K562 (cell line): ENCODE data around the gene TAF5. TPM values are rescaled to one million over a fixed set of nuclear protein-coding genes. Genes with fewer than 3 reads are reported as not detected.
A peak's percentile ranks its signal among the peaks of the same experiment; 100 is the strongest.

Experiments used
- C11orf30 ChIP-seq: fragments of 450-650 bp; IDR thresholded peaks from 2 replicates; pipeline ENCODE4 v1.6.1; 2016; ENCODE audit warnings: low read depth, mild to moderate bottlenecking
- E2F8 ChIP-seq: fragments of 450-650 bp; IDR thresholded peaks from 2 replicates; pipeline ENCODE4 v1.7.1; 2018; ENCODE audit warnings: mild to moderate bottlenecking, low read depth; ENCODE audit not compliant: partially characterized antibody
- GTF2A2 ChIP-seq: IDR thresholded peaks from 2 replicates; pipeline ENCODE4 v1.6.1; 2016; ENCODE audit warnings: mild to moderate bottlenecking, missing genetic modification characterization, missing compliant biosample characterization
- HMGXB4 ChIP-seq: sonication (generic); formaldehyde crosslinking; IDR thresholded peaks from 2 replicates; pipeline ENCODE4 v1.8.1; 2023; ENCODE audit warnings: mild to moderate bottlenecking, missing genetic modification reagents
- MAFK ChIP-seq: IDR thresholded peaks from 2 replicates; pipeline ENCODE4 v1.6.1; 2011; ENCODE audit warnings: low read length, improper control_type of control experiment
- MAZ ChIP-seq, 2 experiments: fragments of 450-650 bp in 1 of 2; sonication (generic) in 1 of 2; formaldehyde crosslinking; IDR thresholded peaks in 1 of 2; conservative IDR thresholded peaks in 1 of 2; 2 replicates each; pipeline versions ENCODE4 v1.4.0 to v1.5.0; 2020; ENCODE audit warnings: mild to moderate bottlenecking in 1 of 2, missing genetic modification reagents in 1 of 2
- MBD2 ChIP-seq: sonication (generic); IDR thresholded peaks from 2 replicates; pipeline ENCODE4 v1.6.1; 2016; ENCODE audit warnings: low read depth, borderline replicate concordance
- NR2F6 ChIP-seq: fragments of 450-650 bp; formaldehyde crosslinking; IDR thresholded peaks from 2 replicates; pipeline ENCODE4 v1.4.0; 2020; ENCODE audit warnings: mild to moderate bottlenecking
- POLR2A ChIP-seq: fragments of 450-650 bp; conservative IDR thresholded peaks from 2 replicates; pipeline ENCODE4 v1.6.1; 2016
- RBBP5 ChIP-seq: fragments of 200-600 bp; sonication (generic); IDR thresholded peaks from 2 replicates; pipeline ENCODE4 v1.6.1; 2012; ENCODE audit warnings: borderline replicate concordance, mild to moderate bottlenecking, low read length, control low read depth, inconsistent platforms; ENCODE audit not compliant: insufficient read depth, poor library complexity, severe bottlenecking
- SP1 ChIP-seq: sonication (generic); formaldehyde crosslinking; IDR thresholded peaks from 2 replicates; pipeline ENCODE4 v1.8.1; 2022; ENCODE audit warnings: mild to moderate bottlenecking, missing genetic modification reagents
- TBP ChIP-seq: optimal IDR thresholded peaks from 2 replicates; pipeline ENCODE3; 2011; ENCODE audit warnings: low read depth, low read length, improper control_type of control experiment
- ZFX ChIP-seq: sonication (generic); formaldehyde crosslinking; IDR thresholded peaks from 2 replicates; pipeline ENCODE4 v1.8.0; 2022; ENCODE audit warnings: mild to moderate bottlenecking, missing genetic modification reagents, moderate library complexity
- ZSCAN29 ChIP-seq: fragments of 450-650 bp; IDR thresholded peaks from 2 replicates; pipeline ENCODE4 v1.6.1; 2017
- polyA plus RNA-seq, 8 experiments: library from polyadenylated mRNA; depleted of rRNA in 4 of 8; stranded (reverse) in 5 of 8; unstranded in 3 of 8; fragments of >200 nt; fragmentation: Nextera tagmentation in 2 of 8; fragmentation: Illumina TruSeq in 1 of 8; extraction: Ambion mirVana in 2 of 8; extraction: Trizol in 1 of 8; gene quantifications; 2 replicates each; pipeline versions ENCODE4 v1.2.1 to v1.2.3, GENCODE V29; 2011 to 2014; ENCODE audit warnings: inconsistent platforms in 1 of 8, missing spikeins in 1 of 8
- total RNA-seq, 7 experiments: library from RNA; depleted of rRNA in 6 of 7; stranded (reverse); fragments of >200 nt in 6 of 7; fragmentation: Illumina TruSeq in 2 of 7; extraction: Trizol in 2 of 7; gene quantifications; 2 replicates each; pipeline versions ENCODE4 v1.2.1 to v1.2.3, GENCODE V29; 2011 to 2021; ENCODE audit warnings: low replicate concordance in 1 of 7
- TF ChIP-seq, protein P1 (sequence below), 2 experiments: fragments of 450-650 bp; formaldehyde crosslinking in 1 of 2; IDR thresholded peaks; 2 replicates each; pipeline versions ENCODE4 v1.4.0 to v1.6.1; 2014 to 2020; ENCODE audit warnings: mild to moderate bottlenecking in 2 of 2, borderline replicate concordance in 1 of 2, low read depth in 1 of 2

Gene TAF5
- total and polyA plus RNA-seq, 9 of the 15 experiments (the other 6 are each of a cell fraction or from before 2014, with no cell fraction given): 4.2 to 11.9 (median 9.3) TPM

- TF ChIP-seq ZSCAN29: 0 out of 2 replicates have a peak, but pooled peaks have one; percentile 44
- peak; percentile 64 to 76; a peak in 3 of 4 replicates for TF ChIP-seq MAZ (CRISPR knock-in tag; conservative IDR thresholded peaks at IDR 0.05 in 1 of 2, IDR thresholded peaks at IDR 0.05 in 1 of 2)
- TF ChIP-seq E2F8: peak; percentile 65
- peak; percentile 66; the same call in 1 of the 2 replicates for TF ChIP-seq GTF2A2 (tag)
- TF ChIP-seq NR2F6 (CRISPR knock-in tag): no peak
- peak; percentile 97 for TF ChIP-seq TBP
- 0 out of 2 replicates have a peak, but pooled peaks have one; percentile 2 for TF ChIP-seq MAFK
- TF ChIP-seq HMGXB4 (CRISPR knock-in tag): 0 out of 2 replicates have a peak, but pooled peaks have one; percentile 70
- TF ChIP-seq ZFX (CRISPR knock-in tag): peak; percentile 69
- peak; percentile 48; the same call in 1 of the 2 replicates for TF ChIP-seq C11orf30
- TF ChIP-seq SP1 (CRISPR knock-in tag): peak; percentile 56; the same call in 1 of the 2 replicates
- peak; percentile 77; the same call in 1 of the 2 replicates for TF ChIP-seq MBD2
- TF ChIP-seq, protein P1, sequence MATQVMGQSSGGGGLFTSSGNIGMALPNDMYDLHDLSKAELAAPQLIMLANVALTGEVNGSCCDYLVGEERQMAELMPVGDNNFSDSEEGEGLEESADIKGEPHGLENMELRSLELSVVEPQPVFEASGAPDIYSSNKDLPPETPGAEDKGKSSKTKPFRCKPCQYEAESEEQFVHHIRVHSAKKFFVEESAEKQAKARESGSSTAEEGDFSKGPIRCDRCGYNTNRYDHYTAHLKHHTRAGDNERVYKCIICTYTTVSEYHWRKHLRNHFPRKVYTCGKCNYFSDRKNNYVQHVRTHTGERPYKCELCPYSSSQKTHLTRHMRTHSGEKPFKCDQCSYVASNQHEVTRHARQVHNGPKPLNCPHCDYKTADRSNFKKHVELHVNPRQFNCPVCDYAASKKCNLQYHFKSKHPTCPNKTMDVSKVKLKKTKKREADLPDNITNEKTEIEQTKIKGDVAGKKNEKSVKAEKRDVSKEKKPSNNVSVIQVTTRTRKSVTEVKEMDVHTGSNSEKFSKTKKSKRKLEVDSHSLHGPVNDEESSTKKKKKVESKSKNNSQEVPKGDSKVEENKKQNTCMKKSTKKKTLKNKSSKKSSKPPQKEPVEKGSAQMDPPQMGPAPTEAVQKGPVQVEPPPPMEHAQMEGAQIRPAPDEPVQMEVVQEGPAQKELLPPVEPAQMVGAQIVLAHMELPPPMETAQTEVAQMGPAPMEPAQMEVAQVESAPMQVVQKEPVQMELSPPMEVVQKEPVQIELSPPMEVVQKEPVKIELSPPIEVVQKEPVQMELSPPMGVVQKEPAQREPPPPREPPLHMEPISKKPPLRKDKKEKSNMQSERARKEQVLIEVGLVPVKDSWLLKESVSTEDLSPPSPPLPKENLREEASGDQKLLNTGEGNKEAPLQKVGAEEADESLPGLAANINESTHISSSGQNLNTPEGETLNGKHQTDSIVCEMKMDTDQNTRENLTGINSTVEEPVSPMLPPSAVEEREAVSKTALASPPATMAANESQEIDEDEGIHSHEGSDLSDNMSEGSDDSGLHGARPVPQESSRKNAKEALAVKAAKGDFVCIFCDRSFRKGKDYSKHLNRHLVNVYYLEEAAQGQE (IDR thresholded peaks at IDR 0.05; ENCODE audit: borderline replicate concordance): peak; percentile 42
- TF ChIP-seq, protein P1 (CRISPR knock-in tag; IDR thresholded peaks at IDR 0.05; ENCODE audit: low read depth): no peak
- peak; percentile 61 for TF ChIP-seq RBBP5
- peak; percentile 95 for TF ChIP-seq POLR2A
Observed at GRCh38 chr10:103367782-103368518, at the start of gene TAF5 (continued).
